PFSK-1 (cell line): Measurements from ENCODE around the gene SLIT3.

Experiments used
- FOXP2 ChIP-seq: optimal IDR thresholded peaks from 2 replicates; pipeline ENCODE3; 2011; ENCODE audit warnings: borderline replicate concordance, control low read depth, inconsistent platforms; ENCODE audit not compliant: insufficient read depth; ENCODE audit errors: extremely low read length, extremely low read depth
- POLR2AphosphoS5 ChIP-seq: IDR thresholded peaks from 2 replicates; pipeline ENCODE4 v1.6.1; 2012; ENCODE audit warnings: low read depth, mild to moderate bottlenecking, control low read depth, low read length, moderate library complexity
- REST ChIP-seq, 2 experiments: IDR thresholded peaks; 2 replicates each; pipeline versions ENCODE4 v1.6.1 to v1.8.0; 2011 to 2012; ENCODE audit warnings: low read depth in 2 of 2, low read length in 2 of 2, control low read depth in 1 of 2, inconsistent platforms in 1 of 2, mild to moderate bottlenecking in 1 of 2, moderate library complexity in 1 of 2; ENCODE audit not compliant: insufficient read depth in 1 of 2
- SIN3A ChIP-seq: IDR thresholded peaks from 2 replicates; pipeline ENCODE4 v1.6.1; 2012; ENCODE audit warnings: mild to moderate bottlenecking, low read length, moderate library complexity, borderline replicate concordance; ENCODE audit not compliant: insufficient read depth
- TAF1 ChIP-seq: IDR thresholded peaks from 2 replicates; pipeline ENCODE4 v1.6.1; 2012; ENCODE audit warnings: low read length, control low read depth, borderline replicate concordance; ENCODE audit not compliant: insufficient read depth

SLIT3 gene

GRCh38 chr5:168931638-168932345 is 369.1 kb downstream of the SLIT3 start:
- no peak for TF ChIP-seq TAF1
- TF ChIP-seq FOXP2: no peak
- TF ChIP-seq REST (IDR thresholded peaks at IDR 0.05; ENCODE audit: insufficient read depth in 1 of 2, low read depth in 2 of 2, low read length in 2 of 2): no peak
- TF ChIP-seq POLR2AphosphoS5: no peak
- no peak for TF ChIP-seq SIN3A

GRCh38 chr5:168929656-168930055 is 371.3 kb downstream of the SLIT3 start:
- TF ChIP-seq POLR2AphosphoS5: no peak
- no peak for TF ChIP-seq SIN3A
- TF ChIP-seq FOXP2: no peak
- no peak for TF ChIP-seq REST (IDR thresholded peaks at IDR 0.05; ENCODE audit: insufficient read depth in 1 of 2, low read depth in 2 of 2, low read length in 2 of 2)
- no peak for TF ChIP-seq TAF1

GRCh38 chr5:168925160-168925559 is 375.8 kb downstream of the SLIT3 start:
- TF ChIP-seq POLR2AphosphoS5 (no peak), REST (IDR thresholded peaks at IDR 0.05; ENCODE audit: insufficient read depth in 1 of 2, low read depth in 2 of 2, low read length in 2 of 2) (no peak), TAF1 (no peak), FOXP2 (no peak), SIN3A (no peak)

GRCh38 chr5:168921147-168921866 is 379.6 kb downstream of the SLIT3 start:
- TF ChIP-seq TAF1: no peak
- no peak for TF ChIP-seq POLR2AphosphoS5

GRCh38 chr5:168920019-168920810 is 380.7 kb downstream of the SLIT3 start:
- TF ChIP-seq TAF1 (no peak), POLR2AphosphoS5 (no peak), FOXP2 (no peak), REST (IDR thresholded peaks at IDR 0.05; ENCODE audit: insufficient read depth in 1 of 2, low read depth in 2 of 2, low read length in 2 of 2) (no peak), SIN3A (no peak)
